Sigmoid colon (tissue), 7 donors: ENCODE results near the gene GGCX. TPM values are rescaled to one million over a fixed set of nuclear protein-coding genes. Genes with fewer than 3 reads are reported as not detected.
"Not testable (repeated sequence)": the region's sequence is repeated elsewhere in the genome, so short reads cannot be mapped to it uniquely, and the experiment has no call there.

Experiments
- DNase-seq: peaks from one replicate; pipeline ENCODE4 v3.0.0-alpha.2; 2019
- H3K27ac ChIP-seq, 4 donors: fragments of 200-600 bp; sonication (generic); one replicate each; pipeline ENCODE4 v1.5.1; 2016 to 2019; ENCODE audit warnings: mild to moderate bottlenecking in 1 of 4
- H3K27me3 ChIP-seq, 3 donors: fragments of 200-600 bp; sonication (generic); one replicate each; pipeline ENCODE4 v1.5.1; 2019; ENCODE audit warnings: mild to moderate bottlenecking in 1 of 3
- H3K36me3 ChIP-seq, 4 donors: fragments of 200-600 bp; sonication (generic); one replicate each; pipeline ENCODE4 v1.5.1; 2016 to 2019
- H3K4me1 ChIP-seq, 4 donors: fragments of 200-600 bp; sonication (generic); one replicate each; pipeline ENCODE4 v1.5.1; 2017 to 2019
- H3K4me3 ChIP-seq, 4 donors: fragments of 200-600 bp; sonication (generic); one replicate each; pipeline ENCODE4 v1.5.1; 2017 to 2019; ENCODE audit warnings: mild to moderate bottlenecking in 2 of 4, moderate library complexity in 1 of 4
- H3K9me3 ChIP-seq, 4 donors: fragments of 200-600 bp in 3 of 4; sonication (generic) in 3 of 4; one replicate each; pipeline versions ENCODE4 v1.5.1 to v1.6.1; 2013 to 2019
- EP300 ChIP-seq, 4 donors: sonication (generic); formaldehyde crosslinking; IDR thresholded peaks; one replicate each; pipeline ENCODE4 v1.6.1; 2017; ENCODE audit warnings: antibody characterized with exemption in 4 of 4
- POLR2A ChIP-seq, 2 donors: fragments of 450-650 bp; IDR thresholded peaks; one replicate each; pipeline ENCODE4 v1.6.1; 2016; ENCODE audit warnings: antibody characterized with exemption in 2 of 2, mild to moderate bottlenecking in 2 of 2, moderate library complexity in 2 of 2
- POLR2AphosphoS5 ChIP-seq, 4 donors: sonication (generic); formaldehyde crosslinking; IDR thresholded peaks; one replicate each; pipeline ENCODE4 v1.6.1; 2017; ENCODE audit warnings: antibody characterized with exemption in 4 of 4
- WGBS, 2 donors: extraction: QIAGEN DNeasy Blood & Tissue Kit; methylation state at CpG; one replicate each; pipeline ENCODE4 v1.1.7; 2013; 5-methylcytosine and 5-hydroxymethylcytosine counted together
- intact Hi-C: fragments of 100-400 bp; cut with DNase I; formaldehyde crosslinking; loops from one replicate; pipeline ENCODE4 v1.15.1; 2023
- polyA plus RNA-seq, 3 donors: library from polyadenylated mRNA; stranded (reverse); fragments of 200-250 nt; gene quantifications; one replicate each; pipeline ENCODE4 v1.2.3, GENCODE V29; 2013
- total RNA-seq, 4 donors: library from RNA; depleted of rRNA; stranded (reverse); fragments of >200 nt; gene quantifications; one replicate each; pipeline ENCODE4 v1.1.0, GENCODE V29; 2016
- TF ChIP-seq, protein P1 (sequence below), 4 experiments: fragments of 450-650 bp in 3 of 4; fragments of 200-600 bp in 1 of 4; IDR thresholded peaks; one replicate each; pipeline ENCODE4 v1.5.1; 2016 to 2019; ENCODE audit warnings: antibody characterized with exemption in 4 of 4, mild to moderate bottlenecking in 3 of 4, moderate library complexity in 2 of 4
- donor health status: healthy with polysubstance abuse.
- donor health status: Bipolar disorder and iron deficiency.
- donor health status: healthy.

The GGCX gene
- total and polyA plus RNA-seq, 7 donors = 3.6 to 25.3 (median 22.8) TPM

DNA sequence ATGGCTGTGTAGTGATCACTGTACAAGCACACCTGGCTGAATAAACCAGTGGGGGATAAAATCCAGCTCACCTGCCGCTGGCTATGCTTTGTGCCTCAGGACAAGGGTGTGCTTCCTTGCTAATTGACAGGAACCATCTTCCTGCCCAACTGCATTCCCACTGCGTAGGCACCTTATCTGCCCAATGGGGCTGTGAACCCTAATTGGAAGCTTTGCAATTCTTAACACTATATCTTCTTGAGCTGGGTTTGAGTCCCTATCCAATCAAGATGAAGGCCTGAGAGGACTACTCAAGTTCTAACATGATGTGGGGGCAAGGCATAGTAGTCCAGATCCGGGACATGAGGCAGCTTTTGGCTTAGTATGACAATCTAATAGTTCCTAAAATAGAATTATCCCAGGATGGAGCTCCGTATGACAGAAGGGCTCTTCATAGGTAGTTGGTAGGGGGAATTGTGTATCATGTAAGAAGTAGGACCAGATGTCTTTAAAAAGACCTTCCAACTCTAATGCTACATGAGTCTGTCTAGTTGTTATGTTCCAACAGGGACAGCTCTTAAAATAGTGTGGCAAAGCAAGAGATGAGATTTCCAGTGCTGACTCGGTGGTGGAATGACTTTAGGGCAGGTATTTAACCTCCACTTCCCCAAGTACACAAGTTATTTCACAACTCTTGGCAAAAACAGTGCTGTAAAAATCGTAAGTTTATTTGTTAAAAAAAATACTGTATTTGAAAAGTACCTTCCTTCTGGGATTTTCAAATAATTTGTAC lies 43.5 kb upstream of the GGCX start:
- Histone ChIP-seq H3K9me3 (no peaks in the 10 kb centered on the region), H3K4me1 (peaks cover 0 to 48% (median 42%) of the 10 kb centered on the region in 4 donors), H3K27ac (peak overlapping the region; percentile 24 to 97 (median 51)), H3K4me3 (no peak overlapping the region), H3K36me3 (peaks cover 0 to 43% (median 2%) of the 10 kb centered on the region in 4 donors), H3K27me3 (no peaks in the 10 kb centered on the region)
- intact Hi-C loops = loop anchor here (5.0 kb wide), 1 partner anchor 42 kb away; the partner anchor contains the start of gene GGCX
- DNase-seq = no peak
- WGBS, 2 donors = 67 to 74% methylated on average over 6 of the region's 6 CpGs
- TF ChIP-seq, protein P1, sequence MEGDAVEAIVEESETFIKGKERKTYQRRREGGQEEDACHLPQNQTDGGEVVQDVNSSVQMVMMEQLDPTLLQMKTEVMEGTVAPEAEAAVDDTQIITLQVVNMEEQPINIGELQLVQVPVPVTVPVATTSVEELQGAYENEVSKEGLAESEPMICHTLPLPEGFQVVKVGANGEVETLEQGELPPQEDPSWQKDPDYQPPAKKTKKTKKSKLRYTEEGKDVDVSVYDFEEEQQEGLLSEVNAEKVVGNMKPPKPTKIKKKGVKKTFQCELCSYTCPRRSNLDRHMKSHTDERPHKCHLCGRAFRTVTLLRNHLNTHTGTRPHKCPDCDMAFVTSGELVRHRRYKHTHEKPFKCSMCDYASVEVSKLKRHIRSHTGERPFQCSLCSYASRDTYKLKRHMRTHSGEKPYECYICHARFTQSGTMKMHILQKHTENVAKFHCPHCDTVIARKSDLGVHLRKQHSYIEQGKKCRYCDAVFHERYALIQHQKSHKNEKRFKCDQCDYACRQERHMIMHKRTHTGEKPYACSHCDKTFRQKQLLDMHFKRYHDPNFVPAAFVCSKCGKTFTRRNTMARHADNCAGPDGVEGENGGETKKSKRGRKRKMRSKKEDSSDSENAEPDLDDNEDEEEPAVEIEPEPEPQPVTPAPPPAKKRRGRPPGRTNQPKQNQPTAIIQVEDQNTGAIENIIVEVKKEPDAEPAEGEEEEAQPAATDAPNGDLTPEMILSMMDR (IDR thresholded peaks at IDR 0.05) = no peak
- TF ChIP-seq POLR2AphosphoS5 (IDR thresholded peaks at IDR 0.05) (peak in 1 of 4 donors; percentile 11), EP300 (IDR thresholded peaks at IDR 0.05) (no peak)

DNA sequence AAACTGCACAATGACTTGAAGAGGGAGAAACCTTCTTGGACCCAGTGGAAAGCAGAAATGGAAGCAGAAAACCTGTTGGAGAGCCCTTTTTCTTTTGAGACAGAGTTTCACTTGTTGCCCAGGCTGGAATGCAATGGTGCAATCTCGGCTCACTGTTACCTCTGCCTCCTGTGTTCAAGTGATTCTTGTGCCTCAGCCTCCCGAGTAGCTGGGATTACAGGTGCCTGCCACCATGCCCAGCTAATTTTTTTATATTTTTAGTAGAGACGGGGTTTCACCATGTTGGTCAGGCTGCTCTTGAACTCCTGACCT lies 42.8 kb upstream of the GGCX start:
- peak overlapping the region in 2 of 4 donors; percentile 76 to 78 for H3K4me3 ChIP-seq
- not testable (repeated sequence) for H3K9me3 ChIP-seq, DNase-seq, H3K27me3 ChIP-seq
- peak overlapping the region; percentile 24 to 97 (median 50) for H3K27ac ChIP-seq
- H3K36me3 ChIP-seq = peaks cover 0 to 44% (median 2%) of the 10 kb centered on the region in 4 donors
- H3K4me1 ChIP-seq = peaks cover 0 to 48% (median 42%) of the 10 kb centered on the region in 4 donors
- intact Hi-C loops = loop anchor here (5.0 kb wide), 1 partner anchor 42 kb away; the partner anchor contains the start of gene GGCX
- peak in 1 of 4 donors; percentile 4 for TF ChIP-seq POLR2AphosphoS5 (IDR thresholded peaks at IDR 0.05)
- WGBS, 2 donors = 79 to 84% methylated on average over 3 of the region's 3 CpGs

DNA sequence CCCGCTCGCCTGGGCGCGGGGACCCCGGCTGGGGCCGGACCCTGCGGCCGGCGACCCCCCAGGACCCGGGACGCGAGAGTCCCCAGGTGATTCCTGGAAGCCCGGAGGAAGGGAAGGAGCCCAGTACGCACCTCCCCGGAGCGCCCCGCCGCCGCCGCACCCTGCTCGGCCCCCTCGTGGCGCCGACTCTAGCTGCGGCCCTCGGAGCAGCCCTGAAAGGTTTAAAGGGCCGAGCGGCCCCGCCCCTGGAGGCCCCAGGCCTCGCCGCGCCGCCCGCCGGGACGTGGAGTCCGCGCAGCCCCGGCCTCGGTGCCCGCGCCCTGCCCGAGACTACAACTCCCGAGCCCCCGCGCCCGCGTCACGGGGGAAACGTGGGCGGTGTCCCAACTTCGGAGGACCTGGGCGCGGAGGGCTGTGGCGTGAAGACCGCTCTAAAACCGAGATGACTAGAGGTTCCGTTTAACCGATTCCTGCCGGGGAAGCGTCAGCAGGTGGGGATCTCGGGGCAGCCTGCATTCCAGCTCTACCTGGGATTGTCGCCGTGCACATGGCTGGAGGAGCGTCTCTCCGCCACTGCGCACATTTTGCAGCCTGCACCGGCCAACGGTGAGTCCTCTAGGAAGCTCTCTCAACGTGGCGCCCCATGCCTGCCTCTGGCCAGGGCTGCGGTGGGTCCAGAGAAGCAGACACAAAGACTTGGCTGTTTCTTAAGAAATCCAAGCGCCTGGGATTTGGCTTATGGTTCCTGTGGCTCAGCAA lies 41.4 kb upstream of the GGCX start, which contains the start of gene TMEM150A:
Gene TMEM150A, minus strand, starts transcription at position 223 of the 759 bp plus-strand sequence. CDS start 750 bp downstream, outside the sequence.
- Histone ChIP-seq H3K27ac (peak within 1 kb of the TSS; percentile 86 to 97 (median 92)), H3K27me3 (no peaks in the 10 kb centered on the region), H3K36me3 (peaks cover 0 to 44% (median 7%) of the 10 kb centered on the region in 4 donors), H3K4me3 (peak within 1 kb of the TSS; percentile 69 to 85 (median 77)), H3K9me3 (no peaks in the 10 kb centered on the region), H3K4me1 (peaks cover 0 to 48% (median 44%) of the 10 kb centered on the region in 4 donors)
- TF ChIP-seq POLR2AphosphoS5 (IDR thresholded peaks at IDR 0.05) (peak; percentile 72 to 87 (median 84)), POLR2A (IDR thresholded peaks at IDR 0.05) (peak in 1 of 2 donors; percentile 39), EP300 (IDR thresholded peaks at IDR 0.05) (no peak)
- TF ChIP-seq, protein P1 (IDR thresholded peaks at IDR 0.05) = peak in 1 of 4 experiments; percentile 39
- intact Hi-C loops = loop anchor here (2.0 to 5.0 kb wide), 2 partner anchors 40 to 182 kb away; partner anchors contain the start of gene GGCX
- DNase-seq = peak; percentile 97
- WGBS, 2 donors = 0 to 1% methylated on average over 73 of the region's 73 CpGs

DNA sequence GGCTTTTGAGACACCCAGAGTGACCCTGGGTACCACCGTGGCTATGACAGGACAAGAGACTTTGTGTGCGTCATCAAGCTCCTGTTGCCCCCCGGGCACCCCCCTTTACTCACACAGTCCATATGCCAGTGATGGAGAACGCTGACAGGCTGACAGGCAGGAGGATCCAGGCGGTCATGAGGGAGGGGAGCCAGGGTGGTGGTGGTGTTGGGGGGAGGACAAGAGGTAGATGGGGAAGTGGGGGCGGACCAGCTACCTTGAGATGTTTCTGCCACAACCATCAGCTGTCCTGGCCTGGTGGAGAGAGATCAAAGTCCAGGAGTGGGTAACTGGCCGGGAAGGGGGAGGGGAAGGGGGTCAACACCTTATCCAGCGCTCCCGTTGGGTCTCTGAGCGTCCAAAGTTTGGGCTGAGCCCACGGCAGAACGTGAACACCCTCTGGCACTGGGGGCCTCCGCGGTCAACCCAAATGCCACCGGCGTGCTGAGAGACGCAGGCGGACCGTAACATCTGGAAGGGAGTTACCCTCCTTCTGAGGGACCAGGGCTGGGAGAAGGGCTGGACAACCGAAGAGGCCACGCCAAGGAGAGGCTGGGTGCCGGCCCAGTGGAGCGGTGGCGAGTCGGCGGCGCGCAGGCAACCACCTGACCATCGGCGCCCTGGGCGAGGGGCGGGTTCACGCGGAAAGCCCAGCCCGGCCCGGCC lies 40.6 kb upstream of the GGCX start:
- no peaks in the 10 kb centered on the region for H3K9me3 ChIP-seq
- peak overlapping the region; percentile 69 to 85 (median 77) for H3K4me3 ChIP-seq
- peaks cover 5 to 44% (median 14%) of the 10 kb centered on the region in 4 donors for H3K36me3 ChIP-seq
- no peaks in the 10 kb centered on the region for H3K27me3 ChIP-seq
- DNase-seq = peak; percentile 89
- TF ChIP-seq POLR2A (IDR thresholded peaks at IDR 0.05) = no peak
- peak in 1 of 4 donors; percentile 3 for TF ChIP-seq POLR2AphosphoS5 (IDR thresholded peaks at IDR 0.05)
- H3K27ac ChIP-seq = peak overlapping the region; percentile 86 to 97 (median 92)
- peaks cover 0 to 55% (median 46%) of the 10 kb centered on the region in 4 donors for H3K4me1 ChIP-seq
- intact Hi-C loops = loop anchor here (2.0 to 5.0 kb wide), 2 partner anchors 40 to 181 kb away; partner anchors contain the start of gene GGCX
- 6 to 10% methylated on average over 36 of the region's 36 CpGs for WGBS, 2 donors
